HepG2 (cell line): ENCODE data around the gene DLX1. TPM values are rescaled to one million over a fixed set of nuclear protein-coding genes. Genes with fewer than 3 reads are reported as not detected.
A peak's percentile ranks its signal among the peaks of the same experiment; 100 is the strongest.

Source experiments
- ATAC-seq: fragments of 200-7000 bp; cut with Tn5 transposase; 3 replicates; pipeline ENCODE4 v1.9.1; 2020; ENCODE audit warnings: mild to moderate bottlenecking, moderate library complexity
- BruUV-seq: library from RNA; stranded (reverse); fragments of 400-500 nt; replicated peaks from 2 replicates; lab custom pipeline; 2021; lab: Mats Ljungman, UMichigan
- CTCF ChIA-PET: fragments of 300-600 bp; formaldehyde crosslinking; extraction: SDS; loops from one replicate; lab custom pipeline; 2021; ENCODE audit warnings: low total read pairs, inconsistent platforms, low intra/inter-chr PET ratio; lab: Yijun Ruan, JAX
- POLR2A ChIA-PET: fragments of 350-600 bp; sonication (Branson Sonifier 250); formaldehyde crosslinking; loops from one replicate; lab custom pipeline; 2020; ENCODE audit warnings: antibody characterized with exemption, inconsistent platforms; lab: Yijun Ruan, JAX
- DNase-seq: peaks from one replicate; pipeline ENCODE4 v3.0.0-alpha.2; 2015; ENCODE audit warnings: low spot score
- FAIRE-seq: peaks from 3 replicates; lab custom pipeline; 2011; peaks lifted over from hg19 to GRCh38; lab: Jason Lieb, UNC
- H2AFZ ChIP-seq: one replicate; pipeline ENCODE4 v1.6.1; 2011; ENCODE audit warnings: low read length, inconsistent platforms
- H3K27ac ChIP-seq: fragments of 300-600 bp; 3 replicates; pipeline ENCODE4 v1.8.0; 2011; ENCODE audit warnings: mixed run types, mild to moderate bottlenecking, mixed read lengths, low read length, inconsistent platforms; ENCODE audit not compliant: insufficient read depth; ENCODE audit errors: extremely low read length
- H3K27me3 ChIP-seq, 2 experiments: fragments of 200-600 bp in 1 of 2; 2 replicates in 1 of 2; 3 replicates in 1 of 2; pipeline versions ENCODE4 v1.6.0 to v1.8.0; 2011; ENCODE audit warnings: low read length in 2 of 2, mild to moderate bottlenecking in 2 of 2, moderate library complexity in 2 of 2, inconsistent platforms in 1 of 2; ENCODE audit not compliant: insufficient read depth in 2 of 2, control insufficient read depth in 1 of 2
- H3K36me3 ChIP-seq, 2 experiments: fragments of 200-600 bp in 1 of 2; replicated peaks in 1 of 2; 2 replicates in 1 of 2; 3 replicates in 1 of 2; pipeline versions ENCODE4 v1.5.1 to v1.8.0; 2011; ENCODE audit warnings: low read length in 2 of 2, inconsistent platforms in 1 of 2; ENCODE audit not compliant: insufficient read depth in 2 of 2, control insufficient read depth in 1 of 2
- H3K4me1 ChIP-seq: 2 replicates; pipeline ENCODE4 v1.5.1; 2012; ENCODE audit warnings: low read length, inconsistent platforms; ENCODE audit not compliant: insufficient read depth
- H3K4me2 ChIP-seq: 2 replicates; pipeline ENCODE4 v1.6.0; 2011; ENCODE audit warnings: low read depth, low read length, inconsistent platforms
- H3K4me3 ChIP-seq, 3 experiments: fragments of 200-600 bp in 1 of 3; sonication (generic), shearing (Covaris generic) in 1 of 3; replicated peaks in 1 of 3; 2 replicates each; pipeline ENCODE4 v1.5.1; 2011 to 2016; ENCODE audit warnings: low read length in 3 of 3, inconsistent platforms in 2 of 3, low read depth in 2 of 3, mild to moderate bottlenecking in 2 of 3, control low read depth in 1 of 3, mixed read lengths in 1 of 3; ENCODE audit not compliant: insufficient read depth in 1 of 3
- H3K79me2 ChIP-seq: one replicate; pipeline ENCODE4 v1.6.1; 2011; ENCODE audit warnings: low read length, inconsistent platforms; ENCODE audit not compliant: insufficient read depth
- H3K9ac ChIP-seq: 2 replicates; pipeline ENCODE4 v1.6.0; 2011; ENCODE audit warnings: mild to moderate bottlenecking, low read depth, low read length, inconsistent platforms; ENCODE audit not compliant: insufficient read depth
- H3K9me3 ChIP-seq: 2 replicates; pipeline ENCODE4 v1.5.1; 2012; ENCODE audit warnings: mild to moderate bottlenecking, low read length
- H4K20me1 ChIP-seq: 2 replicates; pipeline ENCODE4 v1.6.0; 2011; ENCODE audit warnings: inconsistent platforms, mild to moderate bottlenecking, low read length, moderate library complexity; ENCODE audit not compliant: insufficient read depth
- CBX2 ChIP-seq, 2 experiments: fragments of 200-600 bp in 1 of 2; sonication (generic); formaldehyde crosslinking in 1 of 2; IDR thresholded peaks; 2 replicates each; pipeline versions ENCODE4 v1.7.0 to v1.8.1; 2018 to 2022; ENCODE audit warnings: low read depth in 2 of 2, low read length in 1 of 2, mild to moderate bottlenecking in 1 of 2, missing genetic modification reagents in 1 of 2
- CEBPZ ChIP-seq: IDR thresholded peaks from 2 replicates; pipeline ENCODE4 v1.6.1; 2012; ENCODE audit warnings: low read length, improper control_type of control experiment
- EZH2 ChIP-seq: conservative IDR thresholded peaks from 2 replicates; pipeline ENCODE4 v1.6.1; 2012; ENCODE audit warnings: mild to moderate bottlenecking, low read depth, low read length, moderate library complexity
- FOSL2 ChIP-seq: sonication (generic); formaldehyde crosslinking; IDR thresholded peaks from 2 replicates; pipeline ENCODE4 v1.4.0; 2020; ENCODE audit warnings: missing genetic modification reagents
- ZBTB7A ChIP-seq: sonication (generic); formaldehyde crosslinking; IDR thresholded peaks from 2 replicates; pipeline ENCODE4 v1.8.0; 2022; ENCODE audit warnings: mild to moderate bottlenecking, missing genetic modification reagents
- ZNF280D ChIP-seq: sonication (generic); formaldehyde crosslinking; IDR thresholded peaks from 2 replicates; pipeline ENCODE4 v1.5.1; 2020; ENCODE audit warnings: mild to moderate bottlenecking, missing genetic modification reagents
- ZNF737 ChIP-seq: sonication (generic); formaldehyde crosslinking; IDR thresholded peaks from 2 replicates; pipeline ENCODE4 v1.5.0; 2020; ENCODE audit warnings: missing genetic modification reagents, mild to moderate bottlenecking, borderline replicate concordance
- whole genome bisulfite sequencing: methylation state at CpG from one replicate; pipeline ENCODE4 v1.1.6; 2017; ENCODE audit warnings: low lambda C conversion rate; 5-methylcytosine and 5-hydroxymethylcytosine counted together
- in situ Hi-C: cut with HindIII; loops from 2 replicates; pipeline ENCODE4 v1.10.0; 2017; ENCODE audit warnings: low pct_unique_long_range_greater_than_20kb; ENCODE audit not compliant: extremely low pct_ligation_motif_present
- intact Hi-C: fragments of 100-400 bp; cut with micrococcal nuclease; formaldehyde crosslinking; loops from one replicate; pipeline ENCODE4 v1.10.0; 2022; ENCODE audit not compliant: unreplicated experiment
- polyA plus RNA-seq, 8 experiments: library from polyadenylated mRNA; depleted of rRNA in 3 of 8; stranded (reverse) in 7 of 8; unstranded in 1 of 8; fragments of >200 nt; fragmentation: Illumina TruSeq in 4 of 8; extraction: Trizol in 4 of 8; gene quantifications; 2 replicates each; pipeline versions ENCODE4 v1.2.1 to v1.2.3, GENCODE V29; 2011 to 2016; ENCODE audit warnings: low read depth in 4 of 8, missing spikeins in 1 of 8, mixed read lengths in 1 of 8; ENCODE audit not compliant: insufficient read depth in 1 of 8
- total RNA-seq, 5 experiments: library from RNA; depleted of rRNA; stranded (reverse); fragments of >200 nt; fragmentation: Illumina TruSeq; extraction: Trizol; gene quantifications; 2 replicates each; pipeline ENCODE4 v1.2.3, GENCODE V29; 2016; ENCODE audit warnings: low read depth in 1 of 5

Gene DLX1
- total and polyA plus RNA-seq, 2 of the 13 experiments (the other 11 are each of a cell fraction or from before 2014, with no cell fraction given): 0.18 to 0.86 TPM

GRCh38 chr2:172091761-172092566, 6.7 kb downstream of the DLX1 start:
- no peak overlapping the region for H2AFZ ChIP-seq
- BruUV-seq: no TSS peak
- no peak overlapping the region for H3K4me3 ChIP-seq
- H3K27me3 ChIP-seq: peaks cover 20 to 99% of the 10 kb centered on the region in 2 experiments; a peak in 4 of 5 replicates
- H3K9ac ChIP-seq: no peak overlapping the region
- no peak overlapping the region for H3K27ac ChIP-seq
- intact Hi-C loops: no loop called here
- no peak overlapping the region for H3K4me2 ChIP-seq
- WGBS: 26% methylated on average over 11 of the region's 11 CpGs
- no peak for FAIRE-seq
- no peak for ATAC-seq
- no peaks in the 10 kb centered on the region for H3K36me3 ChIP-seq
- in situ Hi-C loops: no loop called here
- no peak for DNase-seq
- CTCF ChIA-PET: no interaction called here
- POLR2A ChIA-PET: interaction anchor here (2.5 kb wide), 1 partner anchor 10 kb away, joined by 16 read pairs; the partner anchor contains the start of gene DLX2
- peaks cover 45% of the 10 kb centered on the region for H3K4me1 ChIP-seq
- no peak for TF ChIP-seq FOSL2 (CRISPR knock-in tag)
- no peak for TF ChIP-seq ZBTB7A (CRISPR knock-in tag)
- peak; percentile 93 for TF ChIP-seq CBX2 (IDR thresholded peaks at IDR 0.05; ENCODE audit: low read depth, low read length)
- TF ChIP-seq CBX2 (CRISPR knock-in tag; IDR thresholded peaks at IDR 0.05; ENCODE audit: low read depth): no peak
- no peak for TF ChIP-seq ZNF280D
- no peak for TF ChIP-seq ZNF737
- TF ChIP-seq EZH2: peak; percentile 2; the same call in 1 of the 2 replicates
- TF ChIP-seq CEBPZ: no peak
- H3K79me2 ChIP-seq: no peaks in the 10 kb centered on the region
- H3K9me3 ChIP-seq: no peaks in the 10 kb centered on the region
- peaks cover 6% of the 10 kb centered on the region; the same call in 1 of the 2 replicates for H4K20me1 ChIP-seq
